PC-9 (cell line): ENCODE results near the gene IL12A.

Experiments
- CTCF ChIP-seq: fragments of 200-600 bp; sonication (generic); conservative IDR thresholded peaks from 2 replicates; pipeline ENCODE4 v1.6.1; 2017; ENCODE audit warnings: mixed run types, antibody characterized with exemption, mild to moderate bottlenecking, moderate library complexity
- EZH2 ChIP-seq: fragments of 200-600 bp; sonication (generic); IDR thresholded peaks from 2 replicates; pipeline ENCODE4 v1.8.0; 2017; ENCODE audit warnings: antibody characterized with exemption, low read depth

GRCh38 chr3:159947220-159947619, 41.4 kb upstream of the IL12A start:
- TF ChIP-seq CTCF: no peak
- TF ChIP-seq EZH2: no peak
